GM18858 (cell line): ENCODE results near the gene EMP3.
A peak's percentile ranks its signal among the peaks of the same experiment; 100 is the strongest.

Experiments used
- ATAC-seq: cut with Tn5 transposase; IDR thresholded peaks from one replicate; pipeline ENCODE4 v1.9.1; 2021; ENCODE audit not compliant: unreplicated experiment

EMP3 gene

GRCh38 chr19:48342841-48343540, 17.6 kb downstream of the EMP3 start:
- no peak for ATAC-seq

GRCh38 chr19:48344892-48345291, 19.5 kb downstream of the EMP3 start:
- ATAC-seq, result no peak

DNA sequence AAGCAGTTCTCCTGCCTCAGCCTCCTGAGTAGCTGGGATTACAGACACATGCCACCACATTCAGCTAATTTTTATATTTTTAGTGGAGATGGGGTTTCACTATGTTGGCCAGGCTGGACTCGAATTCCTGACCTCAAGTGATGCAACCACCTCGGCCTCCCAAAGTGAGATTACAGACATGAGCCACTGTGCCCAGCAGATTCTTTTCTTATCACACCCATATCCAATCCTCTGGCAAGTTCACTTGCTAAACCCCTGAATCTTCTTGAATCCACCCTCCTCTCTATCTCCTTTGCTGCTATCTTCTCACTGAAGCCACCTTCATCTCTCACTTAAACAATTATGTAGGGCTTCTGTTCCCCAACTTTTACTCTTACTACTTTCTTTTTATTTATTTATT, 20.8 kb downstream of the EMP3 start:
- ATAC-seq, result no peak

GRCh38 chr19:48348045-48348444, 22.7 kb downstream of the EMP3 start:
- ATAC-seq, result no peak

DNA sequence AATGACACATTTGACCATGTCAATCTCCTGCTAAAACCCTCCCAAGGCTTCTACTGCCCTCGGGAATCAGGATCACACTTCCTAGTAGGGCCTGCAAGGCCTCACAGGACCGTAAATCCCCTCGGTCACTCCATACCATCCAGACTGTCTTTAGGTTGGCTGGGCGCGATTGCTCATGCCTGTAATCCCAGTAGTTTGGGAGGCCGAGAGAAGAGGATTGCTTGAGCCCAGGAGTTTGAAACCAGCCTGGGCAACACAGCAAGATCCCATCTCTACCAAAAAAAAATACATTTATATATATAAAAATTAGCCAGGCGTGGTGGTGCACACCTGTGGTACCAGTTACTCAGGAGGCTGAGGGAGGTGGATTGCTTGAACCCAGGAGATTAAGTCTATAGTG, 23.4 kb downstream of the EMP3 start:
- no peak for ATAC-seq

DNA sequence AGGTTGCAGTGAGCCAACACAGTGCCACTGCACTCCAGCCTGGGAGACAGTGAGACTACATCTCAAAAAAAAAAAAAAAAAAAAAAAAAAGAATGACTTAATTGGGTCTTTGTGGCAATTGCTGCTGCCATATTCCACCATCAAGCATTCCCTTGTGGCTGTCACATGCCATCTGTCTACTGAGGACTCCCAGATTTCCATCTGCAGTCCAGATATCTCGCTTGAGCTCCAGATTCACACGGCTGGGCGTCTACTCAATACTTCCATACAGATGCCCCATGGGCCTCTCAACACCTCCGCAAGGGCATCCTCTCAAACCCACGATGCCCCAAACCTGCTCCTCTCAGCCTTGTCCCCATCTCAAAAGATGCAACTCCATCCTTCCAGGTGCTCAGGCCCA, 25.5 kb downstream of the EMP3 start:
- ATAC-seq, result no peak

DNA sequence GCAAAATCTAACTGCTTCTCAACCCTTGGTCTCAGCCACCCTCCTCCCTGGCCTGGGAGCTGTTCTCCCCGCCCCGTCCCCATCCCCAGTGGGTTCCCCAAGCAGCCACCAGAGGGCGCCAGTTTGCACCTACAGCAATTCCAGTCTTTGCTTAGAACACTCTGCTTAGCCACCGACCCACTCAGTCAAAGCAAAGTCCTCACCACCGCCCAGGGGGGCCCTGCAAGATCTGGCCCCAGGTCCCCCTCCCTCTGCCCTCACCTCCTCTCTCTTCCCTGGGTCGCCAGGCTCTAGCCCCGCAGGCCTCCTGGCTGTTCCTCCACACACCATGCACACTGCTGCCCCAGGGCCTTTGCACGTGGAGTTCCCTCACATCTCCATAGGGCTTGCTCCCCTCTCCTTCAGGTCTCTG, 26.0 kb downstream of the EMP3 start:
- ATAC-seq, result no peak

DNA sequence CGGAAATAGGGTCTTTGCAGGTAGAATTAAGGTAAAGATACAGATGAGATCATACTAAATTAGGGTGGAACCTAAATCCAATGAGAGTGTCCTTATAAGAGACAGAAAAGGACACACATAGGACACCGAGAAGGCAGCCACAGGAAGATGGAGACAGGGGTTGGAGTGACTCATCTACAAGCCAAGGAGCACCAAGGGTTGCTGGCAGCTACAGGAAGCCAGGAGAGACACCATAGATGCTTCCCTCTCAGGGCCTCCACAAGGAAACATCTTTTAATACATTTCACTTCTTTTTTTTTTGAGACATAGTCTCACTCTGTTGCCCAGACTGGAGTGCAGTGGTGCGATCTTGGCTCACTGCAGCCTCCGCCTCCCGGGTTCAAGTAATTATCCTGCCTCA, 28.3 kb downstream of the EMP3 start:
- no peak for ATAC-seq

DNA sequence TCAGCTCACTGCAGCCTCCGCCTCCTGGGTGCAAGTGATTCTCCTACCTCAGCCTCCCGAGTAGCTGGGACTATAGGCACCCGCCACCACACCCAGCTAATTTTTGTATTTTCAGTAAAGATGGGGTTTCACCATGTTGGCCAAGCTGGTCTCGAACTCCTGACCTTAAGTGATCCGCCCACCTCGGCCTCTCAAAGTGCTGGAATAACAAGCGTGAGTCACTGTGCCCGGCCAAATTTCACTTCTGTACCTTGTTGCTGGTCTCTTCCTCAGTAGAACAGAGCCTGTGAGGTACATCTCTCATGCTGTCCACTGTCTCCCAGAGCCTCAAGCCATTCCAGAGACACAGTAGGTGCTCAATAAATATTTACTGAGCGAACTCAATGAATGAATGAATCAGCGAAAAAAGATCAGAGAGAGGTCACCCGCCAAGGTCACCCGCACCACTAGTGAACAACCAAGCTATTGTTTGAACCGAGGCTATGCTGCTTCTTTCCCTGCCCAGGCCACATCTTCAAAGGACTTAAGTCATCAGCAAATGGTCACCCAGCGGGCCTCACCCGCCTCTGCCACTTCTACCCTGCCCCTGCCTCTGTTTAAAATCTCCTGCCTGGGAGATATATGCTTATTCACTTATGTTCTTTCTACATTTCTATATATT, 29.1 kb downstream of the EMP3 start:
- ATAC-seq, result no peak

DNA sequence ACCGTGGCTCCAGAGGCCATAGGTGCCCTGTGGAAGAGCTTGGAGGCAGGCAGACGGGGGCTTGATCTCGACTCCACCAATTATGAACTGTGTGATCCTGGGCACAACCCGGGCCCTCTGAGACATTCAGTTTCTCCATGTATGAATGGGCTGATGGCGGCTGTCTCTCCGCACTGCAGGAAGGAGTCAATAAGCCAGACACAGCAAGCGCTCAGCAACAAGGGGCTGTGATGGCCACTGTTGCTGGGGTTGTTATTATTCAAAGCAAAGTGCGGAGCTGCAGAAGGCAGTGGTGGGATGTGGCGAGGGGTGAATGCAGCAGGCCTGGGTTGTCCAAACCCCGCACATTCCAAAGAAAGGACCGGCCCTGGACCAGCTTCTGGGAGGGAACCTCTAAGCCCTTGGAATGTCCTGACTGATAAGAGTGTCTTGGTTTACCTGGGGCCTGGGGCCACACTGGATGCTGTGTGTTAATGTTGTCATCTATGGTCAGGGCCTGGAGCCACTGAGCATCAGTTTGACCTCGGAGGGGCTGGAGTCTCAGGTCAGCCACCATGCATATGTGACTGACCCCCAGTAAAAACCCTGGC, 30.1 kb downstream of the EMP3 start:
- no peak for ATAC-seq

DNA sequence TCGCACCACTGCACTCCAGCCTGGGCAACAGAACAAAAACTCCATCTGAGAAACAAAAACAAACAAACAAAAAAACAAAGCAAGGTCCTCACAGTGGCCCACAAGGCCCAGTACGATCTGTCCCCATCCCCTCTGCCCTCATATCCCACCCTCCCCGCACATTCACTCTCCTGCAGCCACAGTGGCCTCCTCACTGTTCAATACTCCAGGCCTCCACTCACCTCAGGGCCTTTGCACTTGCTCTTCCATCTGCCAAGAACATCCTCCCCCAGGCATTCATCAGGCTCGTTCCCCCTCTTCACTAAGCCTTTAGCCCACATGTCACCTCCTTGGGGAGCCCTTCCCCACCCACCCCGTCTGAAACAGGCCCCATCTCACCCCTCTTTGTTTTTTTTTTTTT, 33.8 kb downstream of the EMP3 start:
- no peak for ATAC-seq

DNA sequence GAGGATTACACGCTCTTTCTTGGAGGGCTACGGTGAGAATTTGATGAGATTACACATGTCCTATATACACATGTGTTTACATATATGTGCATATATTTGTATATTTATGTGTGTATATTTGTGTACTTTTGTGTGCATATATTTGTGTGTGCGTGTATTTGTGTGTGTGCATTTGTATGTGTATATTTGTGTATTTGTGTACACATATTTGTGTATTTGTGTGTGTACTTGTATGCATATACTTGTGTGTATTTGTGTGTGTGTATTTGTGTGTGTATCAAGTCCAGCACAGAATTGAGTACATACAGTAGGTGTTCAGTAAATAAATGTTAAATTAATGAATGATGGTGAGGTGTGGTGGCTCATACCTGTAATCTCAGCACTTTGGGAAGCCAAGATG, 36.6 kb downstream of the EMP3 start:
- ATAC-seq, result no peak

GRCh38 chr19:48362716-48363499, 37.6 kb downstream of the EMP3 start:
- ATAC-seq, result peak; percentile 45

GRCh38 chr19:48363500-48363809, 38.1 kb downstream of the EMP3 start:
- peak; percentile 5 for ATAC-seq

DNA sequence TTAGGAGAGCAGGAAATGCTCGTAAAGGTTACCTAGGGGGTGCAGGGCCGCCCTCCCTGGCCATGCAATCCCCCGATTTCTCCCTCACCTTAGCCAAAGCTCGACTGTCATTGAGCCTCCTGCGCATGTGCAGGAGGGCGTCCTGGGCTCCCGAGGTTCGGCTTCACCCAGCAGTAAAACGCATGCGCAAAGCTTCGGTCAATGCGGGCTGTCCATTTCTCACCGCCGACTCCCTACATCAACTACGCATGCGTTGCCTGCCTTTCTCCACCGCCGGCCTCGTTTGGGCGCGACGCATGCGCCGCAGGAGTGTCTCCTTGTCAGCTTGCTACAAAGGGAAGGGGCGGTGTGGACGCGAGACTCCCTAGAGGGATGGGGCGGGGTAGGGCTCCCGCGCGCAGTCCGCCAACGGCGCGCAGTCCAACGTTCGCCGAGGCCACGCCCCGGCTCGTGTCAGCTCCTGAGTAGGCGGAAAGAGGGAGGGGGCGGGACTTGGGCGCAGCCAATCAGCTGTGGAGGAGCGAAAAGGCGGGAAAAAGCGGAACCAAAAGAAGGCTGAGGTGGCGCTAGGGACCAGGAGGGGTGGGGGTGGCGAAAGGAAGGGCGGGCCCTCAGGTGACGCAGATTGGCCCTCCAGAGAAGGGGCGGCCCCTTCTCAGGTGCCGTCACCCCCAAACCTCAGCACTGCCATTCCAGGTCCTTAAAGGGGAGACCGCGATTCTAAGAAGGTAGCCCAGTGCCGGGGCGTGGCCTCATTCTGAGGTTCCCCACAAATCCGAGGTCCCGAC, 38.7 kb downstream of the EMP3 start, which contains the start of the genes SYNGR4 and TMEM143:
TSS of gene SYNGR4 (plus strand) at position 558 of the 788 bp plus-strand sequence. CDS start 1,476 bp downstream, outside the sequence.
TSS of gene TMEM143 (minus strand) at position 131 of the 788 bp plus-strand sequence. CDS start at position 111, 20 bp downstream.
- ATAC-seq, result peak; percentile 55

GRCh38 chr19:48364598-48365348, 39.4 kb downstream of the EMP3 start:
- no peak for ATAC-seq

DNA sequence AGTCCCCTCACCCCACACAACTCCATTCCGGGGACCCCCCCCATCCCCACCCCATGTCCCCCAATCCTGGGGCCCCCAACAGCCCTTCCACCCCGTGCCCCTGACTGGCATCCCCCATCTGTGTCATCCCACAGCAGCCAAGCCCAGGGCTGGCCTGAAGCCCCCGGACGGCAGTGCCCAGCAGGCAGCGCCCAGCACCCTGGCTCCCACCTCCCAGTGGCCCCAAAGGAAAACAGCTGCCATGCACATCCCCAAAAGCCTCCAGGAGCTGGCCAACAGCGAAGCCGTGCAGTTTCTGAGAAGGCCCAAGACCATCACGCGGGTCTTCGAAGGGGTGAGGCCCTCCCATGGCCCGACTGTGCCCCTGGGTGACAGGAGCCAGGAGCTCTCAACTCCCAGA, 40.2 kb downstream of the EMP3 start:
- no peak for ATAC-seq

- ATAC-seq, result no peak
These were observed 42.5 kb downstream of the EMP3 start for GRCh38 chr19:48367855-48368254.

DNA sequence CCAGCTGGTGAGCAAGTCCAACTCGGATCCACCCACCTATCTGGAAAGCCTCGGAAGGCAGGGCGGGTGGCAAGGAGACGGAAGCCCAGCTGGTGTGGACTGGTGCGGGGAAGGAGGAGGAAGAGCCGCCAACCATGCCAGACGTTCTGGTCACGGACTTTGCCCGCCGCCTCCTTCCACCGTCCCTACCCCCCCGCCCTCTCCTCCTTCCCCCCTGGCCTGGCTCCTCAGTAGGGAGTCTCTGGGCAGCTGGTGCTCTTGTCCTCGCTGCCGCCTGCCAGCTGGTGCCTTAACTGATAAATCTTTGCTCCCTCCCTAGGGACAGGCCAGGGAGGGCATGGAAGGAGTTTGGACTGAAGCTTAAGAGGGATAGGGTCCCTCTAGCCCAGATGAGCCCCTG, 43.6 kb downstream of the EMP3 start:
- ATAC-seq, result no peak

- no peak for ATAC-seq
These were observed 45.6 kb downstream of the EMP3 start for GRCh38 chr19:48370955-48371354.
